HG02870 (cell line): ENCODE data around the gene EXOSC5.
"Not testable (repeated sequence)": the region's sequence is repeated elsewhere in the genome, so short reads cannot be mapped to it uniquely, and the experiment has no call there.

Experiments used
- ATAC-seq: cut with Tn5 transposase; IDR thresholded peaks from one replicate; pipeline ENCODE4 v1.9.1; 2021; ENCODE audit warnings: mild to moderate bottlenecking, moderate library complexity; ENCODE audit not compliant: unreplicated experiment

EXOSC5 gene

GRCh38 chr19:41408846-41409245 is 11.7 kb upstream of the EXOSC5 start:
- ATAC-seq = not testable (repeated sequence)

GRCh38 chr19:41408256-41408655 is 11.1 kb upstream of the EXOSC5 start:
- no peak for ATAC-seq

GRCh38 chr19:41407271-41407670 is 10.1 kb upstream of the EXOSC5 start:
- no peak for ATAC-seq

GRCh38 chr19:41405776-41406175 is 8.6 kb upstream of the EXOSC5 start:
- ATAC-seq = no peak

GRCh38 chr19:41403181-41403970 is 6.2 kb upstream of the EXOSC5 start:
- no peak for ATAC-seq

GRCh38 chr19:41402010-41402409 is 4.9 kb upstream of the EXOSC5 start:
- ATAC-seq = no peak

GRCh38 chr19:41401483-41401882 is 4.3 kb upstream of the EXOSC5 start:
- ATAC-seq = no peak

- ATAC-seq = no peak
Measured at GRCh38 chr19:41399525-41399924, 2.4 kb upstream of the EXOSC5 start.

GRCh38 chr19:41399091-41399490 is 1.9 kb upstream of the EXOSC5 start:
- ATAC-seq = no peak

GRCh38 chr19:41398598-41398997 is 1.4 kb upstream of the EXOSC5 start:
- ATAC-seq = no peak

GRCh38 chr19:41398050-41398418 is 875 bp upstream of the EXOSC5 start:
- ATAC-seq = no peak

- ATAC-seq = no peak
Measured at GRCh38 chr19:41395355-41395754, 1.8 kb downstream of the EXOSC5 start.

GRCh38 chr19:41392775-41393174 is 4.4 kb downstream of the EXOSC5 start:
- no peak for ATAC-seq

- ATAC-seq = no peak
Measured at GRCh38 chr19:41391618-41392017, 5.5 kb downstream of the EXOSC5 start.

GRCh38 chr19:41386442-41386841 is 10.7 kb downstream of the EXOSC5 start:
- ATAC-seq = no peak

- no peak for ATAC-seq
Measured at GRCh38 chr19:41384351-41384750, 12.8 kb downstream of the EXOSC5 start.

- not testable (repeated sequence) for ATAC-seq
Measured at GRCh38 chr19:41381536-41381935, 15.6 kb downstream of the EXOSC5 start.

GRCh38 chr19:41377977-41378709 is 19.0 kb downstream of the EXOSC5 start:
- ATAC-seq = peak; percentile 71

- ATAC-seq = no peak
Measured at GRCh38 chr19:41376998-41377365, 20.2 kb downstream of the EXOSC5 start.

GRCh38 chr19:41376241-41376997 is 20.7 kb downstream of the EXOSC5 start, which contains the start of gene TMEM91:
TMEM91 (plus strand) TSS chr19:41376533; CDS start chr19:41378310, 1,777 bp downstream.
- no peak for ATAC-seq

- no peak for ATAC-seq
Measured at GRCh38 chr19:41373993-41374392, 23.2 kb downstream of the EXOSC5 start.

- ATAC-seq = no peak
Measured at GRCh38 chr19:41372501-41372900, 24.7 kb downstream of the EXOSC5 start.
